ENCODE measurements around the gene HIVEP3. TPM values are rescaled to one million over a fixed set of nuclear protein-coding genes. Genes with fewer than 3 reads are reported as not detected.

HIVEP3 gene
- polyA plus RNA-seq, 1 of the 3 experiments (the other 2 are of a cell fraction) = 6.4 TPM

DNA sequence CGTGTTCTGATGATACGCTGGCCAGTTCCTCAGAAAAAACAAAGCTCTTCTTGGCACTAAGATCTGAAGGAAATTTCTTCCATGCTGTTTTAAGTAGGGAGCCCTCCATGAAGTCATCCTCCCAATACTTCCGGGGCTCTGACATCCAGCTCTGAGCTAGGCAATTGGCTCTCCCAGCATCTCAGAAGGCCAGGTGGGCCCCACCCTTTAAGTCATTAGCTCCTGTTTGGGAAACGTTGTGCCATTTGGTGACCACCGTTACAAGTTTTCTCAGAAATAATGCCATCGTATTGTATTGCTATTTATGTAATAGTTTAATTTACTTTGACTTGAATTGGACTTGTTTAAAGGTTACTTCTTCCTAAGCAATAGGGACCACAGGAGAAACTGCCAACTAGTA, 303.9 kb downstream of the HIVEP3 start (continued):
- TF ChIP-seq, protein P1, sequence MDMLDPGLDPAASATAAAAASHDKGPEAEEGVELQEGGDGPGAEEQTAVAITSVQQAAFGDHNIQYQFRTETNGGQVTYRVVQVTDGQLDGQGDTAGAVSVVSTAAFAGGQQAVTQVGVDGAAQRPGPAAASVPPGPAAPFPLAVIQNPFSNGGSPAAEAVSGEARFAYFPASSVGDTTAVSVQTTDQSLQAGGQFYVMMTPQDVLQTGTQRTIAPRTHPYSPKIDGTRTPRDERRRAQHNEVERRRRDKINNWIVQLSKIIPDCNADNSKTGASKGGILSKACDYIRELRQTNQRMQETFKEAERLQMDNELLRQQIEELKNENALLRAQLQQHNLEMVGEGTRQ (IDR thresholded peaks at IDR 0.05; ENCODE audit: borderline replicate concordance, low read depth, low read length) = no peak
- TF ChIP-seq, protein P2, sequence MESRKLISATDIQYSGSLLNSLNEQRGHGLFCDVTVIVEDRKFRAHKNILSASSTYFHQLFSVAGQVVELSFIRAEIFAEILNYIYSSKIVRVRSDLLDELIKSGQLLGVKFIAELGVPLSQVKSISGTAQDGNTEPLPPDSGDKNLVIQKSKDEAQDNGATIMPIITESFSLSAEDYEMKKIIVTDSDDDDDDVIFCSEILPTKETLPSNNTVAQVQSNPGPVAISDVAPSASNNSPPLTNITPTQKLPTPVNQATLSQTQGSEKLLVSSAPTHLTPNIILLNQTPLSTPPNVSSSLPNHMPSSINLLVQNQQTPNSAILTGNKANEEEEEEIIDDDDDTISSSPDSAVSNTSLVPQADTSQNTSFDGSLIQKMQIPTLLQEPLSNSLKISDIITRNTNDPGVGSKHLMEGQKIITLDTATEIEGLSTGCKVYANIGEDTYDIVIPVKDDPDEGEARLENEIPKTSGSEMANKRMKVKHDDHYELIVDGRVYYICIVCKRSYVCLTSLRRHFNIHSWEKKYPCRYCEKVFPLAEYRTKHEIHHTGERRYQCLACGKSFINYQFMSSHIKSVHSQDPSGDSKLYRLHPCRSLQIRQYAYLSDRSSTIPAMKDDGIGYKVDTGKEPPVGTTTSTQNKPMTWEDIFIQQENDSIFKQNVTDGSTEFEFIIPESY (IDR thresholded peaks at IDR 0.05; ENCODE audit: borderline replicate concordance, low read depth) = no peak

DNA sequence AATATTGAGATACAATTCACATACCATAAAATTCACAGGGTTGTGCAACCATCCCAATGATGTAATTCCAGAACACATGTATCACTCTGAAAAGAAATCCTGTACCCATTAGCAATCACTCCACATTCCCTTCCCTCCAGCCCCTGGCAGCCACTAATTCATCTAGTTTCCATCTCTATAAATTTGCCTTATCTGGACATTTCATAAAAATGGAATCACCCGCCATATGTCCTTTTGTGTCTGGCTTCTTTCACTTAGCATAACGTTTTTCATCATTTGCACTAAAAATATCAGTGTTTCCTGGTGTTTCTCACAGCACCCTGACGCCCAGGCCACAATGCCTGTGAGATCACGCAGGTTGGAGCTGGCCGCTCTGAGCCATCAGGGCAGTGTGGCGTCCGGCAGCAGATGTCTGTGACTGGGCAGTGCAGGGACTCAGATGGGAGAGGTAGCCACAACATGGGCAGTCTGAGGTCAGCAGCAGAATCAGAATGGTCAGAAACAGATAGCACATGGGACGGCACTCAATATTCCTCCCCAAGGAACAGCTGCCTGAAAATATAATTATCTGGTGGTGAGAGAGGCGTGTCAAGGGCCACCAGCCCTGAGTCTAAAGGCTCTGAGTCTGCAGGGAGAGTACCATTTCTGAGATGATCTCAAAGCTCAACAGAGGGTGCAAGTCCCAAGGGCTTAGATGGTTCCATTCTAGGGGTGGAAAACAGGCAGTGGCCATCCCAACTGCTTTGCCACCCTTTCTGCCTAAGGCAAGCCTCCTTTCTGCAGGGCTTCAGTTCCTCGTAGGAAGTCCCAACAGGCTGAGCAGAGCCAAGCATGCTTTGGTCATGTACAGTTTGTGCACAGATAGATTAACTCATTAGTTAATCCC, 304.8 kb downstream of the HIVEP3 start:
- no peaks in the 10 kb centered on the region for H4K20me1 ChIP-seq (ENCODE audit: insufficient read depth)
- peak; percentile 80 for DNase-seq
- no peak overlapping the region for H2AFZ ChIP-seq (ENCODE audit: low read depth)
- CTCF ChIA-PET = interaction anchor here (0.8 to 4.3 kb wide), 7 partner anchors 12 to 422 kb away, joined by 3 to 18 read pairs (median 4); no protein-coding TSS in a partner anchor
- H3K9ac ChIP-seq = no peak overlapping the region
- H3K4me1 ChIP-seq (ENCODE audit: control insufficient read depth in 1 of 2, insufficient read depth in 2 of 2, low read depth in 1 of 2, low read length in 1 of 2) = peaks cover 0 to 40% of the 10 kb centered on the region in 2 experiments; a peak in 2 of 4 replicates
- peak overlapping the region; percentile 15; the same call in 1 of the 2 replicates for H3K4me2 ChIP-seq
- POLR2A ChIA-PET = interaction anchor here (1.0 kb wide), 1 partner anchor 277 kb away, joined by 3 read pairs; no protein-coding TSS in a partner anchor
- no peaks in the 10 kb centered on the region for H3K9me2 ChIP-seq
- no peaks in the 10 kb centered on the region for H3K36me3 ChIP-seq (replicated peaks in 1 of 2; ENCODE audit: control insufficient read depth in 1 of 2, insufficient read depth in 2 of 2, low read length in 1 of 2)
- peak overlapping the region; percentile 49 to 98 for H3K27ac ChIP-seq (ENCODE audit: low read depth in 2 of 2, low read length in 1 of 2)
- H3F3A ChIP-seq (replicated peaks; ENCODE audit: insufficient read depth) = no peaks in the 10 kb centered on the region
- 32% methylated on average over 10 of the region's 10 CpGs for WGBS (ENCODE audit: low lambda C conversion rate)
- H3K4me3 ChIP-seq (ENCODE audit: low read depth in 2 of 2, low read length in 1 of 2) = no peak overlapping the region
- no peaks in the 10 kb centered on the region for H3K27me3 ChIP-seq (ENCODE audit: insufficient read depth)
- no peaks in the 10 kb centered on the region for H3K79me2 ChIP-seq (ENCODE audit: insufficient read depth)
- no peaks in the 10 kb centered on the region for H3K9me3 ChIP-seq
- peak; percentile 90 for TF ChIP-seq POLR2AphosphoS5 (IDR thresholded peaks at IDR 0.05; ENCODE audit: low read depth, low read length)
- peak; percentile 76; the same call in 1 of the 2 replicates for TF ChIP-seq FOXM1 (IDR thresholded peaks at IDR 0.05; ENCODE audit: low read depth)
- peak; percentile 97 for TF ChIP-seq FOXJ3 (CRISPR knock-in tag; IDR thresholded peaks at IDR 0.05)
- TF ChIP-seq, protein P2 (IDR thresholded peaks at IDR 0.05; ENCODE audit: borderline replicate concordance, low read depth) = 0 out of 2 replicates have a peak, but pooled peaks have one; percentile 33
- TF ChIP-seq GATA2 (CRISPR knock-in tag; IDR thresholded peaks at IDR 0.05) = peak; percentile 99
- TF ChIP-seq, protein P3, sequence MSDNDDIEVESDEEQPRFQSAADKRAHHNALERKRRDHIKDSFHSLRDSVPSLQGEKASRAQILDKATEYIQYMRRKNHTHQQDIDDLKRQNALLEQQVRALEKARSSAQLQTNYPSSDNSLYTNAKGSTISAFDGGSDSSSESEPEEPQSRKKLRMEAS (IDR thresholded peaks at IDR 0.05; ENCODE audit: low read depth) = no peak; the same call in none of the 2 replicates
- TF ChIP-seq NFIC (IDR thresholded peaks at IDR 0.05; ENCODE audit: borderline replicate concordance) = peak; percentile 72; the same call in 1 of the 2 replicates
- TF ChIP-seq EZH2phosphoT487 (IDR thresholded peaks at IDR 0.05; ENCODE audit: borderline replicate concordance, low read depth) = no peak
- peak; percentile 93 to 98 for TF ChIP-seq EP300 (IDR thresholded peaks at IDR 0.05; ENCODE audit: borderline replicate concordance in 1 of 2, low read depth in 1 of 2, low read length in 1 of 2)
- TF ChIP-seq, protein P4, sequence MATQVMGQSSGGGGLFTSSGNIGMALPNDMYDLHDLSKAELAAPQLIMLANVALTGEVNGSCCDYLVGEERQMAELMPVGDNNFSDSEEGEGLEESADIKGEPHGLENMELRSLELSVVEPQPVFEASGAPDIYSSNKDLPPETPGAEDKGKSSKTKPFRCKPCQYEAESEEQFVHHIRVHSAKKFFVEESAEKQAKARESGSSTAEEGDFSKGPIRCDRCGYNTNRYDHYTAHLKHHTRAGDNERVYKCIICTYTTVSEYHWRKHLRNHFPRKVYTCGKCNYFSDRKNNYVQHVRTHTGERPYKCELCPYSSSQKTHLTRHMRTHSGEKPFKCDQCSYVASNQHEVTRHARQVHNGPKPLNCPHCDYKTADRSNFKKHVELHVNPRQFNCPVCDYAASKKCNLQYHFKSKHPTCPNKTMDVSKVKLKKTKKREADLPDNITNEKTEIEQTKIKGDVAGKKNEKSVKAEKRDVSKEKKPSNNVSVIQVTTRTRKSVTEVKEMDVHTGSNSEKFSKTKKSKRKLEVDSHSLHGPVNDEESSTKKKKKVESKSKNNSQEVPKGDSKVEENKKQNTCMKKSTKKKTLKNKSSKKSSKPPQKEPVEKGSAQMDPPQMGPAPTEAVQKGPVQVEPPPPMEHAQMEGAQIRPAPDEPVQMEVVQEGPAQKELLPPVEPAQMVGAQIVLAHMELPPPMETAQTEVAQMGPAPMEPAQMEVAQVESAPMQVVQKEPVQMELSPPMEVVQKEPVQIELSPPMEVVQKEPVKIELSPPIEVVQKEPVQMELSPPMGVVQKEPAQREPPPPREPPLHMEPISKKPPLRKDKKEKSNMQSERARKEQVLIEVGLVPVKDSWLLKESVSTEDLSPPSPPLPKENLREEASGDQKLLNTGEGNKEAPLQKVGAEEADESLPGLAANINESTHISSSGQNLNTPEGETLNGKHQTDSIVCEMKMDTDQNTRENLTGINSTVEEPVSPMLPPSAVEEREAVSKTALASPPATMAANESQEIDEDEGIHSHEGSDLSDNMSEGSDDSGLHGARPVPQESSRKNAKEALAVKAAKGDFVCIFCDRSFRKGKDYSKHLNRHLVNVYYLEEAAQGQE (IDR thresholded peaks at IDR 0.05; ENCODE audit: low read depth, low read length) = 0 out of 2 replicates have a peak, but pooled peaks have one; percentile 29
- peak; percentile 99 for TF ChIP-seq RCOR1 (IDR thresholded peaks at IDR 0.05; ENCODE audit: low read length)
- peak; percentile 65; the same call in 1 of the 2 replicates for TF ChIP-seq MXI1 (IDR thresholded peaks at IDR 0.05; ENCODE audit: low read depth, low read length)
- TF ChIP-seq JUND (IDR thresholded peaks at IDR 0.05) = peak; percentile 85
- peak; percentile 80; the same call in 1 of the 2 replicates for TF ChIP-seq MEF2A (IDR thresholded peaks at IDR 0.05; ENCODE audit: borderline replicate concordance, low read depth)
- no peak; the same call in 1 of the 2 replicates for TF ChIP-seq RFX5 (IDR thresholded peaks at IDR 0.05; ENCODE audit: low read length)
- no peak; the same call in 1 of the 2 replicates for TF ChIP-seq RXRA (IDR thresholded peaks at IDR 0.05; ENCODE audit: borderline replicate concordance, low read depth)
- TF ChIP-seq, protein P5, sequence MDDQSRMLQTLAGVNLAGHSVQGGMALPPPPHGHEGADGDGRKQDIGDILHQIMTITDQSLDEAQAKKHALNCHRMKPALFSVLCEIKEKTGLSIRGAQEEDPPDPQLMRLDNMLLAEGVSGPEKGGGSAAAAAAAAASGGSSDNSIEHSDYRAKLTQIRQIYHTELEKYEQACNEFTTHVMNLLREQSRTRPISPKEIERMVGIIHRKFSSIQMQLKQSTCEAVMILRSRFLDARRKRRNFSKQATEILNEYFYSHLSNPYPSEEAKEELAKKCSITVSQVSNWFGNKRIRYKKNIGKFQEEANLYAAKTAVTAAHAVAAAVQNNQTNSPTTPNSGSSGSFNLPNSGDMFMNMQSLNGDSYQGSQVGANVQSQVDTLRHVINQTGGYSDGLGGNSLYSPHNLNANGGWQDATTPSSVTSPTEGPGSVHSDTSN (IDR thresholded peaks at IDR 0.05) = peak; percentile 96
